GM19452 (cell line): Measurements from ENCODE around the gene DIAPH1.
"Not testable (repeated sequence)": the region's sequence is repeated elsewhere in the genome, so short reads cannot be mapped to it uniquely, and the experiment has no call there.

Experiments
- ATAC-seq: cut with Tn5 transposase; IDR thresholded peaks from one replicate; pipeline ENCODE4 v1.9.1; 2021; ENCODE audit not compliant: unreplicated experiment

DIAPH1 gene

DNA sequence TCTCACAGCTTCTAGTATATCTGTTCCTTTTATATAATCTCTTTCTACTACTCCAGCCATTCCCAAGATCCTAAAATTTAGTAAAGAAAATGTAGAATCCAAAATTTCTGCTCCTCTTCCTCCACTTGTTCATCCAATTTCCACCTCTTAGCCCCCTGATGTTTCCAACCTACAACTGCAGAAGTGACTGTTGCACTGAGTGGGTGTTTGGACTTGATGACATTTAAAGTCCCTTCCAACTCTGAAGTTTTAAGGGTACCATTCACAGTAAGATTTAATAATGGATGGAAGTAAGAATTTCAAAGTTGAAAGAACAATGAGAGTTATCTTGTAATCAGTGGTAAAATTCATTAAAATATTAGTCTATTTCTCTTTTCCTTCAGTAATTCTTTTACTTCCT lies 5.5 kb downstream of the DIAPH1 start:
- ATAC-seq = no peak

GRCh38 chr5:141611289-141611688 lies 7.5 kb downstream of the DIAPH1 start:
- no peak for ATAC-seq

DNA sequence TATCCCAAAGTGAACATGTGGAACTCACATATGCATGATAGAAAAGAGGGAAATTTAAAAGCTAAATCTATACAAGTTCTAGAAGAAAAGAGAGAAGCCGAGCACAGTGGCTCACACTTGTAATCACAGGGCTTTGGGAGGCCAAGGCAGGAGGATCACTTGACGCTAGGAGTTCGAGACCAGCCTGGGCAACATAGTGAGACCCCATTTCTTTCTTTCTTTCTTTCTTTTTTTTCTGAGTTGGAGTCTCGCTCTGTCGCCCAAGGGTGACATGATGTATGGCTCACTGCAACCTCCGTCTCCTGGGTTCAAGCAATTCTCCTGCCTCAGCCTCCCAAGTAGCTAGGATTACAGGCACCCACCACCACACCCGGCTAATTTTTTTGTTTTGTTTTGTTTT lies 8.9 kb downstream of the DIAPH1 start:
- ATAC-seq = not testable (repeated sequence)

GRCh38 chr5:141609044-141609443 lies 9.8 kb downstream of the DIAPH1 start:
- ATAC-seq = no peak

- ATAC-seq = no peak
These were observed 10.2 kb downstream of the DIAPH1 start for GRCh38 chr5:141608557-141608956.

DNA sequence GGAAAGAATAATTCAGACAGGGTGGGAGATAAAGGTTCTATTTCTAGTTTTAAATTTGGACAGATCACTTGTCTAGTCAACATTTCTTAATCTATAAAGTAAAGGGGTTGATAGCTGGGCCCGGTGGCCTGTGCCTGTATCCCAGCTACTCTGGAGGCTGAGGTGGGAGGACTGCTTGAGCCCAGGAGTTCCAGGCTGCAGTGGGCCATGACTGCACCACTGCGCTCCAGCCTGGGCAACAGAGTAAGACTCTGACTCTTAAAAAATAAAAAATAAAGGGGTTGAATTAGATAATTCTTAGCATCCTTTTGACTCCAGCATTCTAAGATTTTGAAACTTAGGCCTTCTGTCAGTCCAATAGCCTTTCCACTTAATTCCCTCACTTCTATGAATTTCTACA lies 10.8 kb downstream of the DIAPH1 start:
- no peak for ATAC-seq

DNA sequence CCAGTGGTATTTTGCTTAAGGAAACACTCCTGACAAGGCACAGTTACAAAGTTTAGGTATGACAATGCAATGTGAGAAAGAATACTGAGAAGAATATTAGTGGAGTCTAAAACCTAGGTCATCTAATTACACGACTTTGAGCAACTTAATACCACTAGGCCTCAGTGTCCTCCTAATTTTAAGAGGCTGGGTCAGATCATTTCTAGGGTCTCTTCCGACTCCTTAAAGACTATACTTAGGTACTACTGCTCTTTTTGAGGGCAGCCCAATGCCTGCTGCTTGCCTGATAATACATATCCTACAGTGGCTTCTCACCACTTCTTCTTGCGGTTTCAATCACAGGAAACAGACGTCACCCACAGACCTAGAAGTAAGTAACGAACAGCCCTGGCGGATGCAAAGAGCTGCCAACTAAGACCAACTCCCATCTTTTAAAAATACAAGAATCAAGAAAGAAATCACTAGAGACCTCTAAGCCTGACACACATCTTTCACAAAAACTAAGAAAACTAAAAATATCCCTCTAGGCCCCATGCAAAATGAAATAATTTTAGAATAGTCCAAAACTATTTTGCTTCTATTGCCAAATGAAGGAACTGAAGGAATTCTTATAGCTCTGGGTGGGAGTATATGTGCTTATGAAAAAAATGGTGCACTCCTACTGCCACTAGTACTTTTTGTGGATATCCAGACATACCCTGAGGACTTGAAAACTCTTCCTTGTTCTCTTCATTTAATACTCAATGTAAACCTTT lies 13.1 kb downstream of the DIAPH1 start:
- ATAC-seq = peak; percentile 97

DNA sequence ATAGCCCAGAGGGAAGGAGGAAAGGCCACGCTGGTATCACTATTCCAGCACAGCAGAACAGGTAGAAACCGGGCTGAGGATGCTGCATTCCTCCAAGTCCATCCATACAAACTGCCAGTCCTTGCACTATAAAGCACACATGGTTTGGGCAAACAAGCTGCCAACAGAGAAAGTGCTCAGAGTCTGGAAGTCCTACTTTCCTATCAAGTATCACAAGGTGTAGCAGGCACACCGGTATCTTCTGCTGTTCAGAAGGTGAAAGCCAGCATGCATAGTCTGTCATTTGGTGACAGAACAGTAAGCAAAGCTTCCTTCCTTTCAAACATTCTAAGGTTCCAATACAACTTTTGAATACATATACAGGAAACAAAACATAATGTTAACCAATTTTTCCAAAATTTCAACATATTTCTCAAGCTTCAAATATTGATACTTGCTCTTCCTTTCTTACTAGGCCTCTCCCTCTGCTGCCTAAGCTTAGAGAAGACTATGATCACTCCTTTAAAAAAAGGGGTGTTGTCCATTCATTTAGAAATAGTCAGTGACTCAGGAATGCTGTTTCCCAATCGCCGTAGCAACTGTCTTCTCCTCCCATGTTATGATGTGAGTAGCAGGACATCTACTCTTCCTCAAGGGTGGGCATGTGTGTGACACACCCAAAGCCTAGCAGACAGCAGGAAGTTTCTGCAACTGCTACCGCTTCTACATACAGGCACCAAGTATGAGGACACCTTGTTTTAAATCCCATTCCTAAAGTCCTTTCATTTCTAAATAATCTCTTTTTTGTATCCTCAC lies 14.7 kb downstream of the DIAPH1 start:
- ATAC-seq = no peak

GRCh38 chr5:141602606-141603005 lies 16.2 kb downstream of the DIAPH1 start:
- no peak for ATAC-seq

DNA sequence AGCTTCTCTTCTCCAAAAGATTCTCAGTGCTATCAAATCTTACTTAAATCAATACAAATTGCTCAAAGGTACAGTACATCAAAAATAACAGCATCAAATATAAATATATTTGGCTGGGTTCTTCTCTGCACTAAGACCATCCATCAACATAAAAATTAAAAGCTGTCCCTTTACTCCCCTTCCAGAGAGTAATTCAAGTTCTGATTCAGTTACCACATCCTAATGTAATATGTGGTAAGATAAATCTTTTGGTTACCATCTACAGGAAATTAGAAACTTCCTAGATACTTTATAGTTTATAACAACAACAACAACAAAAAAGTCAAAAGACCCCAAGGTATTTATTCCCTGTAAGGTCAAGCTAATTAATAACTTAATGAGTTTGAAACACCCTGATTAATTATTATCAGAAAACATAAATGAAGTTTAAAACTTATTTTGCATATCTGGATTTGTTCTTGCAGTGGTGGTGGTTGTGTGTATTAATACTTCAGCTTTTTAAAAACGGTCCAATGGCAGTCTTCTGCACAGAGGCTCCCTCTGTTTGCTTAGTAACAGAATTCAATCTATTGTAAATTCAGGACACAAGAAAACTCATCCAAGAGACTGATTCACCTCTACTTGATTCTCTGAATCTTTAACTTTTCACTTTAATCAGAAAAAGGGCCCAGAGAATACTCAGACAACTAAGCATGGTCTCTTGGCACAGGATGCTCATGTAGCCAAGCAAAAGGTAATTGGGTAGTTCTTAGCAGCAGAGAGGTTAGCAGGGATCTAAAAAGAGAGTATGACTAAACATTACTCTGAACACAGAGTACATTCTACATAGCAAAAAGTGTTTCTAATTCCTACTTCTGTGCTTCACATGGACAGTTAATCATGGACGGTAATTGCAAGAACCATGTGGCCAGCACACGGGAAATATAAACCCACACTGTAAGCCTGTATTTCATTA lies 20.1 kb downstream of the DIAPH1 start:
- peak; percentile 39 for ATAC-seq

DNA sequence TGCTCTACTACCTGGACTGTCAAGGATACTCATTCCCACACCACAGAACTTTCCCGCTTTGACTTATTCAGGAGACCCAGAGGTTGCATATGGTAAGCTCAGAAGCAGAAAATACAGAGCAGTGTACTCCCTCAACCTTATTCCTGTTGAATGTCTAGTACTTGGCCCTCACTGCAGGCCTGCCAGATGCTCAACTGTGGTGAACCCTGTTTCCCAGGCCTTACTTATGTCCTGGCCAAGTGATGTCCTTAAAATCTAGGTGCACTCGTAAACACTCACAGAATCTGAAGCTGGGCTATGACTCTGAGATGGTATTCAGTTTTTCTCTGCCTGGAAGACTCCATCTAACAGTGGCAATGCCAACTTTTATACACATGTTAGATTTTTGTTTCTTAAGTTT lies 21.0 kb downstream of the DIAPH1 start:
- no peak for ATAC-seq

- ATAC-seq = no peak
These were observed 21.4 kb downstream of the DIAPH1 start for GRCh38 chr5:141597394-141597793.

GRCh38 chr5:141596867-141597266 lies 21.9 kb downstream of the DIAPH1 start:
- no peak for ATAC-seq

DNA sequence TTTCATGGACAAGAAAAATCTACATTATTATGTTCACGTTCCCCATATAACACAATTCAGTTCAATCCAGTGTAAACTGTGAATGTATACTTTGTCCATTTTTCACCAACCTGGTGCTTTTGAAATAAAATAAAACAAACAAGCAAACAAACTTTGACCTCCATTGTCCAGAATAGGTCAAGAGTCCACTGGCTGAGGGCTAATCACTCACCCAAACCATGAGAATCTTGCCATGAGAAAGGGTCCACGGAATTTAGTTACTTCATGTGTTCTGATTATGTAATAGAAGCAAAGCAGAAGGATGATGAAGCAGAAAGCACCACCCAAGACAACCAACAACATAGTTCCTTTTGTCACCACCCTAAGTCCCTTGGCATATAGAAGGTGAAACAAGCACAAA lies 28.7 kb downstream of the DIAPH1 start:
- ATAC-seq = no peak

GRCh38 chr5:141586246-141586645 lies 32.6 kb downstream of the DIAPH1 start:
- ATAC-seq = no peak

DNA sequence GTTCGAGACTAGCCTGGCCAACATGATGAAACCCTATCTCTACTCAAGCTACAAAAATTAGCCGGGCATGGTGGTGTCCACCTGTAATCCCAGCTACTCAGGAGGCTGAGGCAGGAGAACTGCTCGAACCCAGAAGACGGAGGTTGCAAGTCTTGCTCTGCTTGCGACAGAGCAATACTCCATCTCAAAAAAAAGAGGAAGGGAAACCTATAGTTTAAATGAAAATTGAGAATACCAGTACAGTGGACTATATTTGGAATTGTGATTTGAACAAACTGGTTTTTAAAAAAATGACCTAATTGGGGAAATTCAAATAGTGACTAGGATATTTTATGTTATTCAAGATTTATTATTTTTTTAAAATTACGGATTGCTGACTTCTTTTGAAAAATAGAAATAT lies 33.2 kb downstream of the DIAPH1 start:
- no peak for ATAC-seq

DNA sequence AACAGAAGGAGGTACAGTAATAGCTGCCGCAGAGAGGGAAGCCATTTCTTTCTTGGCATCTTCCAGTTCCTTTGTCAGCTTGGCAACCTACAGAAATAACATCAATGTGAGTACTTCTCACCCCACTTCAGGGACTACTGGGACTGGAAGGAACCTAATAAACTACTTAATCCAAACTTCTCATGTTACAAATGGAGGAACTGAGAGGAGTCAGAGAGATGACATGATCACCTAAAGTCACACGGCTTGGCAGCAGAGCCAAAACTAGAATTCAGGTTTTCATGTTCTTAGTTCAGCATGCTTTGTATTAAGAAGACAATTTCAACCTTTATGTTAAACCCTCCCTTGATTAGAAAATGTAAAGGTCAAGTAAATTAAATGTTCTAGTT lies 44.7 kb downstream of the DIAPH1 start:
- no peak for ATAC-seq

- ATAC-seq = no peak
These were observed 45.2 kb downstream of the DIAPH1 start for GRCh38 chr5:141573489-141574121.

DNA sequence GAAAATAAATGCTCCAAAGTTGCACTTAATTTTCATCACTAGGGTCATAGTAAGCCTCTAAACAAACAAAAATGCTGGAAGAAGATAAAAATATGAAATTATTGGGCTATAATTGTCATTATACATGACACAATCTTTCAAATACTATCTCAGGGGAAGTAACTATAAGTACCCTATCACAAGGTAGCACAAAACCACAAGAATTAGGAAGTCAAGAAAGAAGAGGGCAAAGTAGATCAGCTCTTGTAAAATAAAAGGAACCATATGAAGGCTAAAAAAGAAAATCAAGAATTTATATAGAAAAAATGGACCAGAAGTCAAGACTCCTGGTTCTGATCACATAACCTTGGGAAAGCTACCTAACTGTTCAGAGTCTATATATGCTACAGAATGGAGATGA lies 48.1 kb downstream of the DIAPH1 start:
- ATAC-seq = no peak

- no peak for ATAC-seq
These were observed 51.2 kb downstream of the DIAPH1 start for GRCh38 chr5:141567513-141568117.
